Motor neuron (in vitro differentiated cells): Measurements from ENCODE around the gene CDC73. TPM values are rescaled to one million over a fixed set of nuclear protein-coding genes. Genes with fewer than 3 reads are reported as not detected.
"Not testable (repeated sequence)": the region's sequence is repeated elsewhere in the genome, so short reads cannot be mapped to it uniquely, and the experiment has no call there.

Experiments used
- ATAC-seq, 8 experiments: fragments of 200-7000 bp; cut with Tn5 transposase; replicated peaks in 6 of 8; 2 replicates each; pipeline ENCODE4 v1.8.0; 2021; ENCODE audit warnings: mild to moderate bottlenecking in 8 of 8, moderate library complexity in 8 of 8
- H3K27ac ChIP-seq, 2 donors: fragments of 250-450 bp; sonication (Bioruptor Pico); 2 replicates each; pipeline ENCODE4 v1.9.0; 2021; ENCODE audit warnings: antibody characterized with exemption in 2 of 2, mild to moderate bottlenecking in 2 of 2, moderate library complexity in 1 of 2
- H3K4me1 ChIP-seq, 2 donors: fragments of 250-450 bp; sonication (Bioruptor Pico); replicated peaks in 1 of 2; 2 replicates each; pipeline ENCODE4 v1.6.1; 2021; ENCODE audit warnings: antibody characterized with exemption in 2 of 2, mild to moderate bottlenecking in 2 of 2, moderate library complexity in 1 of 2
- H3K4me3 ChIP-seq, 5 donors: fragments of 250-450 bp; sonication (Bioruptor Pico); 2 replicates each; pipeline ENCODE4 v1.9.0; 2021; ENCODE audit warnings: antibody characterized with exemption in 5 of 5, mild to moderate bottlenecking in 5 of 5, moderate library complexity in 4 of 5
- WGBS, 10 experiments: fragments of 450-650 bp; shearing (Covaris generic); methylation state at CpG; one replicate each; pipeline ENCODE4 v1.0.0; 2022; 5-methylcytosine and 5-hydroxymethylcytosine counted together
- in situ Hi-C, 9 experiments: fragments of 400-800 bp; cut with MboI; loops; one replicate each; pipeline ENCODE4 v1.15.0; 2021; ENCODE audit warnings: low sequenced_read_pairs in 9 of 9, low pct_unique_long_range_greater_than_20kb in 2 of 9; ENCODE audit not compliant: unreplicated experiment in 9 of 9
- total RNA-seq, 8 experiments: library from RNA; unstranded; fragments of 300-600 nt; gene quantifications; 2 replicates each; pipeline versions ENCODE4 v1.2.3 to v1.2.4, GENCODE V29; 2022

Gene CDC73
- total RNA-seq, 8 experiments from 2014 or later, result 18.6 to 44.8 (median 26.3) TPM

- WGBS, 10 experiments, result 0 to 6% (median 1%) methylated on average over 3 to 28 of the region's 73 CpGs; no CpG with 5 or more reads in 3 of the 10 experiments
- H3K27ac ChIP-seq, result peak within 1 kb of the TSS; percentile 45 to 69
Measured at GRCh38 chr1:193104907-193105820, 16.7 kb upstream of the CDC73 start, which contains the start of gene GLRX2. Gene GLRX2, minus strand, starts transcription at chr1:193105414. Its CDS starts 32 bp downstream, at chr1:193105382.

GRCh38 chr1:193105821-193106177 lies 16.0 kb upstream of the CDC73 start:
- in situ Hi-C loops, result no loop called here
- Histone ChIP-seq H3K4me1 (peaks cover 0 to 9% of the 10 kb centered on the region in 2 donors), H3K4me3 (peak overlapping the region; percentile 56 to 95 (median 58)), H3K27ac (no peak overlapping the region)
- 13 to 58% (median 37%) methylated on average over 2 to 4 of the region's 4 CpGs for WGBS, 10 experiments
- no peak for ATAC-seq

More at GRCh38 chr1:193104907-193105820, 16.7 kb upstream of the CDC73 start, which contains the start of gene GLRX2:
- peak within 1 kb of the TSS; percentile 56 to 95 (median 58) for H3K4me3 ChIP-seq
- peak; percentile 88 to 93 (median 91) for ATAC-seq
- peaks cover 0 to 9% of the 10 kb centered on the region in 2 donors for H3K4me1 ChIP-seq
- in situ Hi-C loops, result no loop called here

GRCh38 chr1:193108471-193108870 lies 13.4 kb upstream of the CDC73 start:
- Histone ChIP-seq H3K27ac (no peak overlapping the region), H3K4me1 (peaks cover 13 to 22% of the 10 kb centered on the region in 2 donors), H3K4me3 (no peak overlapping the region)
- no peak for ATAC-seq
- WGBS, 10 experiments, result 13 to 100% (median 89%) methylated on average over 1 to 3 of the region's 3 CpGs; no CpG with 5 or more reads in 2 of the 10 experiments
- in situ Hi-C loops, result no loop called here

- H3K27ac ChIP-seq, result no peak overlapping the region
- in situ Hi-C loops, result no loop called here
- H3K4me1 ChIP-seq, result peaks cover 13 to 17% of the 10 kb centered on the region in 2 donors
- no peak for ATAC-seq
- no peak overlapping the region for H3K4me3 ChIP-seq
- WGBS, 10 experiments, result 83 to 100% (median 100%) methylated on average over 1 of the region's 1 CpG; no CpG with 5 or more reads in 1 of the 10 experiments
Measured at GRCh38 chr1:193109619-193110018, 12.2 kb upstream of the CDC73 start.

- in situ Hi-C loops, result no loop called here
- Histone ChIP-seq H3K27ac (no peak overlapping the region), H3K4me3 (no peak overlapping the region), H3K4me1 (peaks cover 13 to 17% of the 10 kb centered on the region in 2 donors)
- ATAC-seq, result no peak
- WGBS, 10 experiments, result 75 to 100% (median 95%) methylated on average over 1 of the region's 1 CpG; no CpG with 5 or more reads in 4 of the 10 experiments
Measured at GRCh38 chr1:193110246-193110645, 11.6 kb upstream of the CDC73 start.

GRCh38 chr1:193110864-193111263 lies 11.0 kb upstream of the CDC73 start:
- Histone ChIP-seq H3K27ac (no peak overlapping the region), H3K4me1 (peaks cover 13 to 15% of the 10 kb centered on the region in 2 donors), H3K4me3 (no peak overlapping the region)
- ATAC-seq, result no peak
- in situ Hi-C loops, result no loop called here
- 50 to 100% (median 94%) methylated on average over 1 to 3 of the region's 3 CpGs; no CpG with 5 or more reads in 2 of the 10 experiments for WGBS, 10 experiments

- in situ Hi-C loops, result no loop called here
- H3K4me3 ChIP-seq, result no peak overlapping the region
- WGBS, 10 experiments, result 0 to 90% (median 46%) methylated on average over 1 to 6 of the region's 6 CpGs; no CpG with 5 or more reads in 1 of the 10 experiments
- ATAC-seq, result peak; percentile 63 to 91 (median 86)
- H3K27ac ChIP-seq, result peak overlapping the region in 1 of 2 donors; percentile 8
- H3K4me1 ChIP-seq, result peaks cover 13% of the 10 kb centered on the region in 2 donors
Measured at GRCh38 chr1:193111641-193112090, 10.2 kb upstream of the CDC73 start.

- peak in 1 of 8 experiments; percentile 56 for ATAC-seq
- in situ Hi-C loops, result no loop called here
Measured at GRCh38 chr1:193113258-193113991, 8.4 kb upstream of the CDC73 start.

GRCh38 chr1:193113992-193114332 lies 7.9 kb upstream of the CDC73 start:
- Histone ChIP-seq H3K4me1 (peaks cover 13% of the 10 kb centered on the region in 2 donors), H3K27ac (no peak overlapping the region), H3K4me3 (no peak overlapping the region)
- ATAC-seq, result no peak
- in situ Hi-C loops, result no loop called here

More at GRCh38 chr1:193113258-193113991, 8.4 kb upstream of the CDC73 start:
- H3K27ac ChIP-seq, result no peak overlapping the region
- WGBS, 10 experiments, result 71 to 100% (median 78%) methylated on average over 2 to 8 of the region's 9 CpGs; no CpG with 5 or more reads in 2 of the 10 experiments
- peaks cover 13% of the 10 kb centered on the region in 2 donors for H3K4me1 ChIP-seq
- no peak overlapping the region for H3K4me3 ChIP-seq

- no peak overlapping the region for H3K4me3 ChIP-seq
- ATAC-seq, result no peak
- no peak overlapping the region for H3K27ac ChIP-seq
- 63 to 96% (median 82%) methylated on average over 5 to 6 of the region's 6 CpGs for WGBS, 10 experiments
- peaks cover 13% of the 10 kb centered on the region in 2 donors for H3K4me1 ChIP-seq
- in situ Hi-C loops, result no loop called here
Measured at GRCh38 chr1:193114485-193115095, 7.2 kb upstream of the CDC73 start.

GRCh38 chr1:193115629-193116227 lies 6.1 kb upstream of the CDC73 start:
- Histone ChIP-seq H3K4me1 (peaks cover 13% of the 10 kb centered on the region in 2 donors), H3K27ac (no peak overlapping the region), H3K4me3 (no peak overlapping the region)
- in situ Hi-C loops, result no loop called here
- 33 to 100% (median 80%) methylated on average over 1 of the region's 1 CpG; no CpG with 5 or more reads in 4 of the 10 experiments for WGBS, 10 experiments
- ATAC-seq, result peak in 2 of 8 experiments; percentile 42 to 60

- H3K27ac ChIP-seq, in situ Hi-C loops, H3K4me1 ChIP-seq, H3K4me3 ChIP-seq, ATAC-seq: not testable (repeated sequence)
- WGBS, 10 experiments, result 83 to 100% (median 88%) methylated on average over 4 to 6 of the region's 6 CpGs; no CpG with 5 or more reads in 2 of the 10 experiments
Measured at GRCh38 chr1:193117167-193117566, 4.7 kb upstream of the CDC73 start.
